HG03159 (cell line): ENCODE measurements around the gene LAMA2.

Source experiments
- ATAC-seq: cut with Tn5 transposase; IDR thresholded peaks from one replicate; pipeline ENCODE4 v1.9.1; 2021; ENCODE audit warnings: mild to moderate bottlenecking, moderate library complexity; ENCODE audit not compliant: unreplicated experiment

Gene LAMA2

DNA sequence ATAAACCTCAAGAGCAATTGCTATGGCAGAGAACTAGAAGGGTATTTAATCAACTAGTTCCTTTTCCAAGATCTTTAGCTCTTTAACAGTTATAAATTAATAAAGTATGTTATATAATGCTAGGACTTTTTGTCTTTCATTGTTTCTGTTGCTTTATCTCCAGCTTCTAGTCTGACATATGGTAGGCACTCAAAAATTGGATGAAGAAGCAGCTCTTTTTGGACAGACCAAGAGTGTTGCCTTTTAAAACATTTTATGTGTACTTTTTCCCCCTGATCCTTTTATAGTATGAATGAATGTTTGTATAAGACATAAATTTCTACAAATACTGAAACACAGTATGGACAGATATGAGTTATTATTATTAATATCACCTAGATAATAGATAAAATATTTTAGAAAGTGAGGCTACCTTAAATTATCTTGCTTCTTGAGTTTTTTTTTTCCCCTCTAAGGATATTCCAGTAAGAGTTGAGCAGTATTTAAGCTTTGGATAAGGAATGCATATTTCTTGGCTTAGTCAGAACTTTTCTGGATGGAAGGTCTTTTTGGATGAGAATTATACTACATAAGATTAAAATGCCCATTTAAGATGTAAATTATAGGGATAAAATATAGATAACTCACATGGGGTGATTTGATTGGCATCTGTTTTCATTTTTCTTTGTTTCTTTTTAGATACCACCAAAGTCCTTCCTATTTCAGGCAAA lies 16.6 kb downstream of the LAMA2 start:
- ATAC-seq, result no peak

DNA sequence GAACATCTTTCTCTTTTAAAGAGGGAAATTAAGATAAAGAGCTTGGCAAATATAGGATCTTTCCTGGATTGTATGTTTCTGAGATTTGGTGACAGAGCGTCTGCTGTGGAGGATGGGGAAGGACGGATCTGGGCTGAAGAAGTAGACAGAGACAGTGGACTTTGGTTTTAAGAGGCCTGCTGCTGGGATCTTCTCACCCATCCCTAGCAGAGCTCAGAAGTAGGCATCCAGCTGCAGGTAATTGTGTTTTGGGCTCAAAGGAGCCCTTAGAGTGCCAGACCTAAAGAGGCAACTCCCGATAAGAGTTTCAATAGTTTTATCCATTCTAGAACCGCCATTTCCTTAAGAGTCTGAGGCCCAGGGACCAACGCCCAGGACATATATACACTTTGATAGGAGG lies 20.8 kb downstream of the LAMA2 start:
- ATAC-seq, result no peak

DNA sequence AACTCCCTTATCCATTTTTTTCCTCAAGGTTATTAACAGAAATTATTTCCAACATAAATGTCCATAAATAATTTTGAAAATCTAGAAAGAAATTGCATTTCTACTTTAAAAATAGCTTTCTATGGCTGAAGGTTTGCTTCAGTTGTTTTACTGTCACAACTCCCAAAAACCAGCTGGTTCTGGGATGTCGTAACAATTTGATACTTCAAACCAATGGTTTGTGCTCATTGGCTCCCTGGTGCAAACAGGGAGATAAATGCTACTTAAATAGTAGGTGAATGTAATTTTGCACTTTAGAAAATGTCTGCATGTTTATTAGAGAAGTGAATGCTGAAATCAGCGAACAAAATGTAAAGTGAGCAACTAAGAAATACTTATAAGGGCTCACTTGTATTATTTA lies 31.1 kb downstream of the LAMA2 start:
- no peak for ATAC-seq

DNA sequence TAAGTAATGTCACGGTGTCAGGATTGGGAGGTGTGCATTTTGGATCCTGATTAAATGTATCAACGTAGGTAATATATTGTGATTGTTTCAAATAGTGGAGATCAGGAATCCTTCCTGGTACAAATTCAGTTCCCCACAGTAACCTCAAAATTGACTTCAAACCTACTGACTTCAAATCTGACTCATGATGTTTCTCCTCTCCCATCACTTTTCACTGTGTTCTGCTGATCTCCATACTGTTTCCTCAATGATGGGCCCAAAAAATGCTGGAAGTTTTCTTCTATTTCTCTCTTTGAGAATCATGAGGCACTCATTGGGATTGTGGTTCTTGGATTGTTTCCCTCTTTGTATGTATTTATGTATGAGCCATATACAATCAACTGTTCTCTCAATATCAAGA lies 35.9 kb downstream of the LAMA2 start:
- no peak for ATAC-seq

DNA sequence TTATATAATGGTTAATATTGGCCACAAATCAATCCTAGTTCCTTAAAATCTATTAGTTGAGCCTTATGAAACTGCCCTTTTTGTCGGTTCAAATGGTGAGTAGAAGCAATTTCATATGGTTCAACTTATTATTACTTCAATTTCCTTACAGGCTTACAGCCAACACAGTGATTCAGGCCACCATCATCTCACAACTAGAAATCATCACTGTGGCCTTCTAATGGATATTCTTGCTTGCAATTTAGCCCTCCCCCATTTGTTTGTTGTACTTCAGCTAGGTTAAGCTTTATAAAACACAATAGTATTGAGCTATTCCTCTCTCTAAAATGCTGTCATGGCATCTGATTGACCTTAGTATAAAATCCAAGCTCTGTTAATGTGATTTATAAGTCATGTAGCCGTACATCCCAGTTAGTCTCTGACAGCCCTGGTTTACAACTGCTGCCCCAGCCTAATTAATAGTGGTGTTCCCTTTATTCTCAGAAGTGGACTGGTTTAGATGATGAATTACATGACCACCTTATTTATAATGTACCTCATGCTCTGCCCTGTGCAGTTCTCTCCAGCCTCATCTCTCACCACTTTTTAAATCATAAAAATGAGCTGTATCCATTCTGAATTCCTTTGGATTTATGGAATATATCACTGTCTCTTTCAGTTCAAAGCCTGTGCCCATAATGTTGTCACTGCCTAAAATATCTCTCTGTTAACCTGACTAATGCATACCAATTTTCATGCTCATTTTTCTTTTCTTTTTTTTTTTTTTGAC lies 36.7 kb downstream of the LAMA2 start:
- no peak for ATAC-seq

DNA sequence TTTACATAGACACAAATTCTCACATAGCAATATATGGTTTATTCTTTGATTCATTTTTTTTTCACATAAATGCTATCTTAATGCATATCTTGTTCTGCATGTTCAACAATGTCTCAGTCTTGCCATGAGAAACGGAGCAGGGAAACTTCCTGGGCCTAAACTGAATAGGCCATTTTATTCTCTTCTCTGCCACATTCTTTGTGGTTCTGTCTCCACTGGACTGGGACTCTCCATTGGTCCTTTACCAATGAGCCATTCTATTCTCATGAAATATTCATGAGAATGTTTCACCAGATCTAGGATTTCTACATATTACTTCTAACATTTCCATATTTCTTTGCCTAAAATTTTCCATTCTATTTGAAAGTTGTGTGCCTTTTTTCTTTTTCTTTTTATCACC lies 42.8 kb downstream of the LAMA2 start:
- no peak for ATAC-seq

DNA sequence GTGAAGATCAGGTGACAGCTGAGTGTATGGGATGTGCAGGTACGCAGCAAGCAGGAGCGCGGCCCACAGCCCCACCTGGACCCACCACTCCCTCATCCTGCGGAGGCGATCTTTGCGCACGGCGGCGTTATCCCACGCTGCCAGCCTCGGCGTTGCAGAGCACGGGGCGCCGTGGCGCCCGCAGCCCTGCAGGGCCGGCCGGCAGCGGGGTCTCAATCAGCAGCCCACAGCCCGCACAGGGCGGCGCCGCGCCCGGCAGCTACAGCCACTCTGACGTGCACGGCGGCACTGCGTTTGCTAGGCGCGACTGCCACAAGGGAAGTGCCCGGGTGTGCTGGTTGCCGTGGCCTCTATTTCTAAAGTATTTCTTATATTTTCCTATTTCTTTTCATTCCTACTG lies 46.9 kb downstream of the LAMA2 start:
- no peak for ATAC-seq

DNA sequence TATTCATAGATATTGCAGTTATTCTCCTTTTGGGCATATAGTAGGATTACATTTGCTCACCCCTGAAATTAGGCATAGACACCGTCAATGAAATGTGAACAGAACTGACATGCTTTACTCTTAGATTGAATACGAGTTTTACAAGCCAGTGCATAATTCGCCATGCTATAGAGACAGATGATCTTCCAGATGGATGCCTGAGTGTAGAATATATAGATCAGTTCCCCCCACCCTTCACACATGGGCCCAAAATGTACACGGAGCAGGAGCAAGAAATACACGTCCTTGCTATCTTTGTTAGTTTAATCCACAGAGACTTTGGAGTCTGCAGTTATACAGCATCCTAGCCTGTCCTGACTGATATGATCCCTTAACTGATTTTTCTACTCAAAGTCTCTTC lies 47.4 kb downstream of the LAMA2 start:
- ATAC-seq, result no peak

DNA sequence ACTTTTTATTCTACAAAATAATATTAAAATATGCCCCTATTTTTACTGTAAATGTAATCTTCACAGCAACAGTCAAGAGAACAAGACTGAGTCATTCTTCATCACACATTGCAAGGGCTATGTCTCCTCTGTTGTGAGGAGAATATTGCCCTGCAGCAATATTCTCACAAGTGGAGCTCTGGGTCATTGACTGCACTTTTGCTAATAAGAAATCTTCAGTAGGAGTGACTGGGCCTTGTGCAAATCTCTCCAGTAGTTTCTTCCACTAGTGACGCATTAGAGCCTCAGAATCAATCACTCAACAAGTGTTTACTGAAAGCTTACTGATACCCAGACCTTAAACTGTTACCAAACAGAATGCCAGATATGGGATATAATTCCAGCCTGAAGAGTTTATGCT lies 49.1 kb downstream of the LAMA2 start:
- no peak for ATAC-seq

DNA sequence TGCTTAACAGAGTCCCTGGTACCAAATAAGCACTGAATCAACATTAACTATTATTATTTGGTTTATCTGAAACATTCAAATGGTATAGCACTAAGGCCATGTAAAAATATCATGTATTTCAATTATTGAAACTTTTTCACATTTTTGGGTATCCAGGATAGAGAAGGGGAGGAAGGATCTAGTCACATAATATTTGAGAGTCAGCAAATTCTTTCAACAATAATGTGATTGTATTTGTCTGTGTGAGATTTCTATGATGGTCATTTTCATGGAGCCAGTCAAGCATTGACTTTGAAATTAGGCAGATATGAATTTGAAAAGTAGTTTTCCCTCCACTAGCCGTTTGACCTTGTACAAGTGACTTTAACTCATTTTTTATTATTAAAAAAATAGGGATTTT lies 67.9 kb downstream of the LAMA2 start:
- no peak for ATAC-seq

DNA sequence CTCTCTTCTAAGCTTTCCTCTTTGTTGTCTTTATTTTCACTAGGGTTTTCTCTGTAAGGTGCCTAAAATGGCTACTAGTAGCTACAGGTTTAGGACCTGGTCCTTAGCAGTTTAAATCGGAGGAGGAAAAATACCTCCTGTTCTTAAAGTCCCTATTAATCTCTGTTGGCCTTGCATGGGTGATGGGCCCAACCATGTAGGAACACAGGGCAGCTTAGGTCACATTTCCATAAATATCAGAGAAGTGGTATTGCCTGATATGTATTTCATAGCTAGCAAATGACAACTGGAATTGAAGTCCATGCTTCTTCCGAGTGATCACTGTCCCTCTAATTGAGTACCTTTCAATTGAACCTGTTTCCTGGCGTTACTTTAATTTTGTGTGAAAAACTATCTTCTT lies 70.0 kb downstream of the LAMA2 start:
- no peak for ATAC-seq

DNA sequence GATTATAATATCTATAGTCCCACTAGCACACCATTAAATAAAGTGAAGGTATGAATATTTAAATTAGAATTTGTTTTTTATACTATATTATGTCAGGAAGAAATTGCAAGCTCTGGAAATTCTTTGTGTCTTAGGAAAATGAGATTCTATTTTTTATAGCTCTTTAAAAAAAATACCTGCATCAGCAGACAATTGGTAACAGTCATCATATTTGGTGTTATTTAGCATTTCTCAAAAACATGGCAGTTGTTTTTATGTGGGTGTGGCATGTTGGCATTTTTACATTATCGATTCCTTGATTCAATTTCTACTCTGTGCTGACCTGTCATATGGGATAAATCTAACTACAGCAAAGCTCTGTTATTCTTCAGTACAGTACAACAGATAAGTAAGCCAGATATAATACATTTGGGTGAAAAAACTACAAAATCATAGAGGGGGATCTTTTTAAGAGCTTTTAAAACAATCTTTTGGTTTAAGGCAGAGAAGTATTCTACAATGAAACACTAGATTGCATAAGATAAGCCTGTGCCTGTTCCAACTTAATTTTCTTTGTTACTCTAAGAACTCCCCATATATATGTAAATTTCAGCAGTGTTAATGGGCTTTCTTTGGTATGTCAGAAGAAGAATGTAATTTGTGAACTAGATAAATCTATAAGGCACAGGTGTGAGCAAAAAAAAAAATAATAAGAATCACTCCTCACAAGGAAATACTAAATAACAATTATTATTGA lies 71.5 kb downstream of the LAMA2 start:
- ATAC-seq, result no peak

DNA sequence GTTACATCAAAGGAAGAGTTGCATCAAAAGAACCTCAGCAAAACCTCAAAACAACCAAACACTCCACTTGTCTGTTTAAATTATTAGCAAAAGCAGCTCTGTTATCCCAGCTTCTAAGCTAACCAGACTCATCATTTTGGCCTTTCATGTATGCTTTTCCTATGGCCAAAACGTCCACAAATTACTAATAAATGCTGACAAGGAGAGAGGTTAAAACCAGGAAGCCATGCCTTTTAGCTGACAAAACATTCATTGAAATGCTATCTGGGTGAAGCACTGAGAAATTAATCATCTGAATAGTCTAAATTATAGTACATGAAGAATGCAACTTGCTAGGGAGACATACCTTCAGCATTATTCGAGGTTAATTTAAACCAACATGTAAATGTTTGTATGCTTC lies 80.6 kb downstream of the LAMA2 start:
- ATAC-seq, result no peak

DNA sequence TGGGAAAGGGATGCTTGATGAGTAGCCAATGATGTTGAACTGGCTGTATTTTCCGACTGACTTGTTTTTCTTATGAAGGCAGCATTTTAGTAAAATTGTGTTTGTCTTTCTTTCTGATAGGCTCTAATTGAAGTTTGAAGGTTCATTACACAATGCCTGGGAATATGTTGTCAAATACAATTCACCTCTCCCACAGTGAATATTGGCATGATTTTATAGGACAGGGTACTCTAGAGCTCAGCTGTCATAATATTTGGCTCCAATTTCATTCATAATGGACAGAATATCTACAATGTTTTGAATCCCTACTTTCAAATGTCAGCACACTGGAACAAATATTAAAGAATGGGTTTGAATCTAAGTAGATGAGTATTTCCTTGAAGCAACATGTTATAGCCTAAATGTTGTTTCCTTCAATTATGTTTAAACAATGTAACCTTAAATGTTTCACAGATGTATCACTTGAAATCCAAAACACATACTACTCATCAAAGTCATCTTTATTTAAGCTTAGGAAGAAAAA lies 81.4 kb downstream of the LAMA2 start:
- ATAC-seq, result no peak

DNA sequence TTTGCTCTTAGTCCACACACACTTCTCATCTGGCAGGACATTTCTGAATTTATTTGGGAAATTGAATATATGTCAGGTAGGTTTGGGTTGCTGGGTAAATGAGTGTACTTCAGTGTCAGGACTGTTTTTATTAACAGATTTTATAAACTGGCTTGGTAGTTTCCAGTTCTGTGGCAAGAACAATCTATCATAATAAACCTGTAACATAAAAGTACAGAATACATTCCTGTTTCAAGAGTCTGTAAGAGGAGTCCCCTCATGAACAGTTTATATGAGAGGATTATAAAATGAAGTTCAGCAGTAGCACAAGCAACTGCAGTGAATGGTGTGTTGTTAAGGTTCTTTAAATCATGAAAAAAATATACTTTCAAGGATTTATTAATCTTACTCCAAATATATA lies 81.8 kb downstream of the LAMA2 start:
- ATAC-seq, result no peak

DNA sequence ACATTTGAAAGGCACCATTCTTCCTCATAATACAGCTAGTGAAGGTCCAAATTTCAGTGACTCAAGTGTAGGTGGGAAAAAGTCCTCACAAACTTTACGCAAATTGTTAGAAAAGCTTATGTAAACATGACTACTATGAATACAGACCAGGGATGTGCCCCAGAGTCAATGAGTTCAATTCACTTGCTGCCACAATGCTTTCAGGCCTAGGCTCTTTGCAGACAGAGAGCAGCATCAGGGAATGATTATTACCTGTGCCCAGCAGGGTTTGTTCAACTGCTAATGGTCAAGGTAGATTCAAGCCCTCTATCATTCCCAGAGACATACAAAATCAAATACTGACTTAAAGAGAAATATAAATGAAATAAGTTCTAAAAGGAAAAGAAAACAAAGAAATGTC lies 84.0 kb downstream of the LAMA2 start:
- ATAC-seq, result no peak

DNA sequence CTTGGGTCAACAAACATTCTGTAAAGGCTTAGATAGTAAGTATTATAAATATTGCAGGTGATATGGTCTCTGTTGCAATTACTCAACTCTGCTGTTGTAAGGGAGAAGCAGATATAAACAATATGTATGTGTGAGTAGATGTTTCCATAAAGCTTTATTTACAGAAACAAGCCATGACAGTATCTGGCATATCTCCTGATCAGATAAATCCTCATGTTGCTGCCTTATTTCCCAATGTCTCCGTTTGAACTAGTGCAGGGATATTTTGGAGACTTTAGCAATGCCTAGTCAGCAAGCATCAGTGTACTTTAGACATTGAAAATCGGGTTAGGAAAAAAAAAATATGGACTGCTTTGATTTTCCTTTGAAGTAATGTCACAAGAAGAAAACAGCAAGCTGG lies 96.1 kb downstream of the LAMA2 start:
- ATAC-seq, result no peak

DNA sequence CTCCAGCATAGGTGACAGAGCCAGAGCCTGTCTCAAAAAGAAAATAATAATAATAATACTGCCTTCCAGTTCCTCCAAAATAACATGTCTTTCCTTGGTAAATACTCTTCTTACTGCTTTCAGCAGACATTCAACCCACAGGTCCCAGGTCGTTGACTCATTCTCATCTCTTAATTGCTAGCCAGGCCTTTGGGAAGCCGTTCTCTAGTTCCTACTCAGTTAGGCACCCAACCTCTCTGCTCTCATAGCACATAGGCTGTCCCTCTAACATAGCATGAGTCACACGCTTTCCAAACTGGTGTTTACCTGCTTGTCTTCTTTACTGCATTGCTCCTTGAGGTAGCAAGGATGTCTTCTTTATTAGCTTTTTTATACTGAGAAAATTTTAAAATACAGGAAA lies 98.8 kb downstream of the LAMA2 start:
- no peak for ATAC-seq

DNA sequence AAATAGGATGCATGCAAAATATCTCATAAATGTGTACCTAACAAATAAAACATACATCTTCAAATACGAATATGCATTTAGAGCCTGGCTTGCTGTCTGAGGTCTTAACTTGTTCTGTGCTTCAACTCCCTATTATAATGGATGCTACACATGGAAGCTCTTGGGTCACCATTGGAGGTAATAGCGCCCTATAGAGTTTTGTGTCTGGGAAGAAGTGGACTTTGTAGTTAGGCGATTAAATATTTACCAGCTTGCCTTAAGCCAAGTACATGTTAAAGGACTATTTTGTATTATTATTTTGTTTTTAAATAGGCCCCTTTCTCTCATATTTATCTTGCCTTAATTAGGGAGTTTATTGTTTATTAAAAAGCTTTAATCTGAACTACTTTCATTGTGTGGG lies 107.4 kb downstream of the LAMA2 start:
- ATAC-seq, result no peak

DNA sequence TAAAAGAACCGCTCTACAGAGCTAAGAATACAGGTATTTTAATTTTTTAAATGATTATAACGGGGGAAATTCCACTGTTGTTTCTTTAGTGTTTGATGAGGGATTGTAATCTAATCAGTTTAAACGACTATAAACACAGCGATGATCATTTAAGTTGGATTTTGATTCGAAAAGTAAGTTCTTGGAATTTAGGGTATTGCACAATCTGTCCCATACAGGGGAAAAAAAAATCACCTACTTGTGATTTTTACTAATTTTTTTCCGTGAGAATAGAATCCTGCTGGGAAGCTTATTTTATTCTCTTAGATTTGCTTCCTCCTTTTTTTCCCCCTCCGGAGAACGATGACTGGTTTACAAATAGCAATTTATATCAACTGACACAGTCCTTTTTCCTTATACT lies 108.0 kb downstream of the LAMA2 start:
- ATAC-seq, result no peak

DNA sequence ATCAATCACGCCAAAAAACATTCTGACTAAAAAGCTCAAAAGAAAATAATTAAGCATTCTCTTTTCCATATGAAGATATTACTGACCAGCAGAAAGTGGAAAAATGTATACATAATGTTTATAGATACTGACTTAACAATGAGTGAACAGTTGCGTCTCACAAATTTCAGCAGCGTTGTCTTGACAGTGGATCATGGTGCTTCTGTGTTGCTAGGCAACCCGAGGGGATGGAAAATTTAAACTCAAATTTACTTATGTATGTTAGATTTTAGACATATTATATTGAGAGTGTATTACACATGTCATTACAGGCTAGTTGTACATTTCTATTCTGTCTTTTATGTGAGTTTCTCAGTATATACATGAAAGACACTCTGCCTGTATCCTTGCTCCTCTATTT lies 110.2 kb downstream of the LAMA2 start:
- ATAC-seq, result no peak

DNA sequence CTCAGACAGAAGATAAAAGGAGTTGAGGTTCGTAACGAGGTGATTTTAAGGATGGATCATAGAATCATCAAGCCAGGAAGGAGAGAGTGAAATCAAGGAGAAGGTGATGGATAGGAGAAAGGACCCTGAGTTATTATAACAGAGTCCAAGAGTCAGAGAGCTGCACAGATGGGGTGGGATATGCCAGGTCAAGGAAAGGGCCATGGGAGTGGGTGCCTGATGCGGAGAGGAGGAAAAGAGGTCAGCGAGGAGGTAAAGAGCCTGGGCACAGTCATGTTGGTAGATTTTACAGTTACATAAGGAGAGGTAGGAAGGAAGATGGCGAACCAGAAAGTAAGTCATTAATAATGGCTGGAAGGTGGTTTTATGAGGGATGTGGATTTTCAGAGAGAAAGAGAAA lies 114.9 kb downstream of the LAMA2 start:
- ATAC-seq, result no peak
